Gastrocnemius medialis (tissue), 4 donors: ENCODE data around the gene MALAT1. TPM values are rescaled to one million over a fixed set of nuclear protein-coding genes. Genes with fewer than 3 reads are reported as not detected.
A peak's percentile ranks its signal among the peaks of the same experiment; 100 is the strongest.

Experiments
- ATAC-seq, 2 donors: fragments of 150-250 bp; one replicate each; pipeline ENCODE4 v1.9.1; 2016
- DNase-seq, 2 donors: peaks; one replicate each; pipeline ENCODE4 v3.0.0-alpha.2; 2019
- H3K27ac ChIP-seq, 4 donors: fragments of 200-600 bp; sonication (generic); 1 replicate in 1 of 4; 2 replicates in 3 of 4; pipeline ENCODE4 v1.5.1; 2016 to 2018; ENCODE audit warnings: mild to moderate bottlenecking in 2 of 4, moderate library complexity in 1 of 4
- H3K27me3 ChIP-seq, 3 donors: fragments of 200-600 bp; sonication (generic) in 2 of 3; 1 replicate in 1 of 3; 2 replicates in 2 of 3; pipeline versions ENCODE4 v1.5.1 to v1.6.0; 2016 to 2019; ENCODE audit warnings: mild to moderate bottlenecking in 1 of 3, moderate library complexity in 1 of 3
- H3K36me3 ChIP-seq, 2 donors: fragments of 200-600 bp; sonication (generic) in 1 of 2; one replicate each; pipeline ENCODE4 v1.5.1; 2017 to 2018
- H3K4me1 ChIP-seq, 2 donors: fragments of 200-600 bp; sonication (generic) in 1 of 2; one replicate each; pipeline ENCODE4 v1.5.1; 2016 to 2017; ENCODE audit warnings: mild to moderate bottlenecking in 2 of 2
- H3K4me3 ChIP-seq, 4 donors: fragments of 200-600 bp; sonication (generic) in 3 of 4; 1 replicate in 1 of 4; 2 replicates in 3 of 4; pipeline ENCODE4 v1.5.1; 2016 to 2019; ENCODE audit warnings: mild to moderate bottlenecking in 2 of 4
- H3K9me3 ChIP-seq, 3 donors: fragments of 200-600 bp; sonication (generic) in 2 of 3; 1 replicate in 1 of 3; 2 replicates in 2 of 3; pipeline ENCODE4 v1.5.1; 2016 to 2019
- CTCF ChIP-seq, 5 experiments: fragments of 450-650 bp in 3 of 5; fragments of 200-600 bp in 2 of 5; sonication (generic) in 2 of 5; IDR thresholded peaks in 4 of 5; conservative IDR thresholded peaks in 1 of 5; 1 replicate in 4 of 5; 2 replicates in 1 of 5; pipeline ENCODE4 v1.5.1; 2016 to 2019; ENCODE audit warnings: antibody characterized with exemption in 5 of 5, mild to moderate bottlenecking in 3 of 5, moderate library complexity in 3 of 5
- POLR2A ChIP-seq, 2 donors: fragments of 450-650 bp; IDR thresholded peaks; one replicate each; pipeline ENCODE4 v1.6.1; 2017; ENCODE audit warnings: antibody characterized with exemption in 2 of 2, mild to moderate bottlenecking in 2 of 2, moderate library complexity in 2 of 2
- in situ Hi-C, 4 donors: fragments of 200-750 bp; cut with MboI; loops; one replicate each; pipeline versions ENCODE4 v1.15.0 to v1.8.0; 2017; ENCODE audit warnings: low sequenced_read_pairs in 4 of 4
- intact Hi-C: fragments of 100-400 bp; cut with DNase I; formaldehyde crosslinking; loops from one replicate; pipeline ENCODE4 v1.15.1; 2023; ENCODE audit warnings: low total_unique reads
- total RNA-seq, 4 donors: library from RNA; depleted of rRNA; stranded (reverse); fragments of >200 nt; gene quantifications; one replicate each; pipeline versions ENCODE4 v1.1.0 to v1.2.3, GENCODE V29; 2016

Gene MALAT1
- total RNA-seq, 4 donors from 2014 or later: 874 to 6,745 (median 1,938) TPM

DNA sequence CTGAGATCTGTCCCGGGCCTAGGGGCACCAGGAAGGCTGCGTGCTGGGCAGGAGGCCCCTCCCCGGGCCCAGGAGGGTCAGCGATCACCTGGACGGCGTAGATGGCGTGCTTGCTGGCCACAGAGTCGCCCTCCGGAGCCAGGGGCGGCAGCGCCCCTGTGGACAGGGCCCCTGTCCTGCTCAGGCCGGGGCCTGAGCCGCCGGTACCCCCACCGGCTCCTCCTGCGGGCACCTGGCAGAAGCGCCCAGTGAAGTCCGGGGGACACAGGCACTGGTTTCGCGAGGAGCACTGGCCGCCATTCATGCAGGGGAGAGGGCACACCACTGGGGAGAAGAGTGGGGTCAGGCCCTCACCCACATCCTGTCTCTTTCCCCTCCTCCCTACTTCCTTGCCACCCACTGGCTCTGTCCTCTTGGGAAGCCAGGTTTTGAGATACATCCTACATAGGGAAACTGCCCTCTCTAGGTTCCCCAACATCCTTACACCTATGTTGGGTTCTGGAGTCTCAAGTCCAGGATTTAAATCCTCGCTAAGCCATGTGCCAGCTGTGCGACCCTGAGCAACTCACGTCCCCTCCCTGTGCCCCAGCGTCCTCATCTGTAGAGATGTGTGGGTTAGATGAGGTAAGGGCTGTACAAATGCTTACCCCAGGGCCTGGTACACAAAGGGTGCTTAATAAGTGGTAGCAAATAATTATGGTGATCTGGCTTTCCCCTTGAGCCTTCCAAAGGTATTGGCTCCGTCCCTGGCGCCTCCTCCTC is 55.4 kb downstream of the MALAT1 start:
- Histone ChIP-seq H3K27ac (peak overlapping the region in 1 of 4 donors; percentile 98), H3K4me3 (no peak overlapping the region), H3K9me3 (no peaks in the 10 kb centered on the region), H3K4me1 (peaks cover 33 to 34% of the 10 kb centered on the region in 2 donors), H3K27me3 (no peaks in the 10 kb centered on the region), H3K36me3 (no peaks in the 10 kb centered on the region)
- DNase-seq: no peak
- intact Hi-C loops: no loop called here
- in situ Hi-C loops: no loop called here
- ATAC-seq: no peak
- TF ChIP-seq CTCF (IDR thresholded peaks at IDR 0.05 in 4 of 5, conservative IDR thresholded peaks at IDR 0.05 in 1 of 5) (no peak), POLR2A (IDR thresholded peaks at IDR 0.05) (no peak)

- Histone ChIP-seq H3K4me3 (no peak overlapping the region), H3K9me3 (no peaks in the 10 kb centered on the region), H3K4me1 (peaks cover 38 to 41% of the 10 kb centered on the region in 2 donors), H3K36me3 (no peaks in the 10 kb centered on the region), H3K27me3 (no peaks in the 10 kb centered on the region), H3K27ac (peak overlapping the region; percentile 95 to 99 (median 97))
- no peak for ATAC-seq
- DNase-seq: no peak
- no peak for TF ChIP-seq POLR2A (IDR thresholded peaks at IDR 0.05)
- TF ChIP-seq CTCF (IDR thresholded peaks at IDR 0.05 in 4 of 5, conservative IDR thresholded peaks at IDR 0.05 in 1 of 5): no peak
- intact Hi-C loops: no loop called here
- in situ Hi-C loops: no loop called here
These were observed 56.1 kb downstream of the MALAT1 start for GRCh38 chr11:65554842-65555430.

GRCh38 chr11:65555693-65556231 is 56.9 kb downstream of the MALAT1 start:
- peak in 1 of 2 donors; percentile 80 for DNase-seq
- Histone ChIP-seq H3K36me3 (no peaks in the 10 kb centered on the region), H3K9me3 (no peaks in the 10 kb centered on the region), H3K27ac (peak overlapping the region; percentile 95 to 99 (median 97)), H3K4me1 (peaks cover 47 to 49% of the 10 kb centered on the region in 2 donors), H3K27me3 (no peaks in the 10 kb centered on the region), H3K4me3 (no peak overlapping the region)
- intact Hi-C loops (no loop called here), in situ Hi-C loops (no loop called here)
- TF ChIP-seq CTCF (IDR thresholded peaks at IDR 0.05 in 4 of 5, conservative IDR thresholded peaks at IDR 0.05 in 1 of 5) (no peak), POLR2A (IDR thresholded peaks at IDR 0.05) (peak in 1 of 2 donors; percentile 8)
- peak in 1 of 2 donors; percentile 6 for ATAC-seq

Other genes starting within 250 kb of the MALAT1 start
- gene POLA2, start 237.1 kb upstream of the MALAT1 start, total RNA-seq: 1 to 10 TPM; 2.9 to 9.2 (median 6.9) TPM
- gene CDC42EP2, start 184.2 kb upstream of the MALAT1 start, total RNA-seq: 10 to 100 TPM in 1 of 4 donors, 1 to 10 TPM in 3; 5.0 to 11.6 (median 5.6) TPM
- 10 to 100 TPM; 22.4 to 46.4 (median 36.1) TPM for gene DPF2, start 165.2 kb upstream of the MALAT1 start, total RNA-seq
- under 1 TPM; 0.16 to 0.71 (median 0.48) TPM for gene TIGD3, start 144.3 kb upstream of the MALAT1 start, total RNA-seq
- 10 to 100 TPM in 1 of 4 donors, 1 to 10 TPM in 3; 2.6 to 12.4 (median 5.6) TPM for gene SLC25A45, start 116.4 kb upstream of the MALAT1 start, total RNA-seq
- 10 to 100 TPM; 11.5 to 51.7 (median 20.1) TPM for gene FRMD8, start 112.4 kb upstream of the MALAT1 start, total RNA-seq
- gene NEAT1, start 76.2 kb upstream of the MALAT1 start, total RNA-seq: 100 to 1,000 TPM in 1 of 4 donors, 10 to 100 TPM in 3; 24.1 to 472 (median 32.8) TPM
- gene SCYL1, start 26.0 kb downstream of the MALAT1 start, total RNA-seq: 100 to 1,000 TPM; 120 to 162 (median 133) TPM
- 10 to 100 TPM; 18.5 to 56.6 (median 35.6) TPM for gene LTBP3, start 59.3 kb downstream of the MALAT1 start, total RNA-seq
- 10 to 100 TPM; 54.7 to 99.4 (median 75.3) TPM for gene ZNRD2, start 71.4 kb downstream of the MALAT1 start, total RNA-seq
- 100 to 1,000 TPM in 3 of 4 donors, 10 to 100 TPM in 1; 86.6 to 154 (median 119) TPM for gene FAM89B, start 73.5 kb downstream of the MALAT1 start, total RNA-seq
- 100 to 1,000 TPM; 191 to 374 (median 250) TPM for gene EHBP1L1, start 77.0 kb downstream of the MALAT1 start, total RNA-seq
- 10 to 100 TPM in 1 of 4 donors, under 1 TPM in 1, not detected in 2; 0.39 to 18.6 TPM for gene KCNK7, start 96.8 kb downstream of the MALAT1 start, total RNA-seq
- 10 to 100 TPM in 3 of 4 donors, 1 to 10 TPM in 1; 10.0 to 13.8 (median 11.1) TPM for gene MAP3K11, start 115.2 kb downstream of the MALAT1 start, total RNA-seq
- 10 to 100 TPM in 3 of 4 donors, 1 to 10 TPM in 1; 7.6 to 15.6 (median 13.1) TPM for gene PCNX3, start 116.7 kb downstream of the MALAT1 start, total RNA-seq
- 10 to 100 TPM in 2 of 4 donors, 1 to 10 TPM in 2; 6.7 to 10.9 (median 10.0) TPM for gene SIPA1, start 139.1 kb downstream of the MALAT1 start, total RNA-seq
- gene RELA, start 163.9 kb downstream of the MALAT1 start, total RNA-seq: 10 to 100 TPM; 39.7 to 68.3 (median 56.3) TPM
- 10 to 100 TPM; 40.0 to 69.4 (median 50.0) TPM for gene KAT5, start 213.2 kb downstream of the MALAT1 start, total RNA-seq
- gene RNASEH2C, start 221.8 kb downstream of the MALAT1 start, total RNA-seq: 100 to 1,000 TPM in 1 of 4 donors, 10 to 100 TPM in 3; 36.5 to 101 (median 62.4) TPM